CD8-positive, alpha-beta memory T cell (primary cell): ENCODE measurements around the gene IER5L. TPM values are rescaled to one million over a fixed set of nuclear protein-coding genes. Genes with fewer than 3 reads are reported as not detected.
"Not testable (repeated sequence)": the region's sequence is repeated elsewhere in the genome, so short reads cannot be mapped to it uniquely, and the experiment has no call there.

Source experiments
- CTCF ChIA-PET: fragments of 350-600 bp; sonication (Branson Sonifier 250); formaldehyde crosslinking; loops from one replicate; lab custom pipeline; 2021; ENCODE audit warnings: antibody characterized with exemption; lab: Charles Lee
- POLR2A ChIA-PET: fragments of 350-600 bp; sonication (Branson Sonifier 250); formaldehyde crosslinking; loops from one replicate; lab custom pipeline; 2021; ENCODE audit warnings: antibody characterized with exemption; lab: Charles Lee
- DNase-seq, 5 donors: peaks; one replicate each; pipeline versions ENCODE4 v3.0.0 to v3.0.0-alpha.2; 2020 to 2022; ENCODE audit warnings: mixed read lengths in 1 of 5
- H3K27ac ChIP-seq: one replicate; pipeline ENCODE4 v1.7.0; 2013; ENCODE audit warnings: low read depth, mild to moderate bottlenecking, low read length, moderate library complexity
- H3K27me3 ChIP-seq: 2 replicates; pipeline ENCODE4 v1.7.0; 2013; ENCODE audit warnings: low read length, mild to moderate bottlenecking; ENCODE audit not compliant: insufficient read depth, poor library complexity, severe bottlenecking
- H3K36me3 ChIP-seq: 2 replicates; pipeline ENCODE4 v1.7.0; 2013; ENCODE audit warnings: mild to moderate bottlenecking, low read length, moderate library complexity; ENCODE audit not compliant: insufficient read depth
- H3K4me1 ChIP-seq: 2 replicates; pipeline ENCODE4 v1.7.0; 2013; ENCODE audit warnings: mild to moderate bottlenecking, low read length, moderate library complexity; ENCODE audit not compliant: insufficient read depth
- H3K4me3 ChIP-seq: 2 replicates; pipeline ENCODE4 v1.7.0; 2013; ENCODE audit warnings: mild to moderate bottlenecking, low read length
- H3K9me3 ChIP-seq: 2 replicates; pipeline ENCODE4 v1.7.0; 2013; ENCODE audit warnings: mild to moderate bottlenecking, low read length
- H3K27ac Mint-ChIP-seq, 8 donors: one replicate each; pipeline ENCODE4 v1.8.0; 2020 to 2021; ENCODE audit warnings: mixed read lengths in 8 of 8, mild to moderate bottlenecking in 6 of 8, inconsistent platforms in 3 of 8, moderate library complexity in 3 of 8
- H3K27me3 Mint-ChIP-seq, 2 donors: one replicate each; pipeline ENCODE4 v1.8.0; 2020 to 2021; ENCODE audit warnings: mixed read lengths in 2 of 2, mild to moderate bottlenecking in 1 of 2, moderate library complexity in 1 of 2
- H3K36me3 Mint-ChIP-seq, 3 donors: one replicate each; pipeline ENCODE4 v1.8.0; 2020 to 2021; ENCODE audit warnings: mixed read lengths in 3 of 3, inconsistent platforms in 1 of 3, mild to moderate bottlenecking in 1 of 3
- H3K4me1 Mint-ChIP-seq, 3 donors: one replicate each; pipeline ENCODE4 v1.8.0; 2020 to 2021; ENCODE audit warnings: mixed read lengths in 3 of 3, inconsistent platforms in 1 of 3, mild to moderate bottlenecking in 1 of 3
- H3K4me3 Mint-ChIP-seq, 7 donors: one replicate each; pipeline ENCODE4 v1.8.0; 2020 to 2021; ENCODE audit warnings: mixed read lengths in 7 of 7, mild to moderate bottlenecking in 6 of 7, moderate library complexity in 4 of 7, inconsistent platforms in 2 of 7
- H3K9me3 Mint-ChIP-seq, 5 donors: one replicate each; pipeline ENCODE4 v1.8.0; 2020 to 2022; ENCODE audit warnings: mixed read lengths in 5 of 5, mild to moderate bottlenecking in 3 of 5, moderate library complexity in 2 of 5, inconsistent platforms in 1 of 5
- polyA plus RNA-seq: library from polyadenylated mRNA; unstranded; fragments of 300-500 nt; fragmentation: Illumina TruSeq; gene quantifications from one replicate; pipeline ENCODE4 v1.2.3, GENCODE V29; 2021
- total RNA-seq, 2 experiments: library from RNA; stranded (reverse); gene quantifications; one replicate each; pipeline ENCODE4 v1.2.3, GENCODE V29; 2021

Gene IER5L
- total and polyA plus RNA-seq, 3 experiments from 2014 or later: 0.16 to 3.0 (median 2.8) TPM

DNA sequence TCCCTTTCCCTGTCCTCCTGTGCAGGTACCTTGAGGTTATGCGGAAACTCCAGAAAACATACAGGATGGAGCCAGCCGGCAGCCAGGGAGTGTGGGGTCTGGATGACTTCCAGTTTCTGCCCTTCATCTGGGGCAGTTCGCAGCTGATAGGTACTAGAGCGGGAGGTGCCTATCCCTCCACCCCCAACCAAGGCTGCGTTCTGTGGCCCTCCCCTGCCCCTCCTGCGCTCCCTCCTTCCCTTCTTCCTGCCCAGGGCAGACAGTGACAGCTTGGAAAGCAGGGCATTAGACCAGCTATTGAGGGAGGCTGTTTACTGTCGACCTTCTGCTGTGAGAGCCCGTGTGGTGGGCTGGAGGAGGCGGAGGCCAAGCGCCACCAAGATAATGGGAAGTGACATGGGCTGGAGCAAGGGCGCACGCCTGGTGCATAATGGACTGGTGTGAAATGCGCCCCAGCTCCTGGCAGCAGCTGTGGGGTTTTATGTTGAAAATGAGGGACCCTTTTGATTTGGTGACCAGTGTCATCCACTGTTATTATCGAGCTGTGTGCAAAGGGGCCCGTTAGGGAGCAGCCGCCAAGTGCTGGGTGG, 41.5 kb downstream of the IER5L start:
- no peak for DNase-seq
- Mint-ChIP-seq H3K9me3 (no peaks in the 10 kb centered on the region), H3K27me3 (no peaks in the 10 kb centered on the region), H3K27ac (no peak overlapping the region), H3K4me3 (no peak overlapping the region), H3K4me1 (peaks cover 22 to 30% (median 27%) of the 10 kb centered on the region in 3 donors), H3K36me3 (peaks cover 0 to 55% (median 8%) of the 10 kb centered on the region in 3 donors)
- CTCF ChIA-PET: interaction anchor here (0.5 to 7.1 kb wide), 5 partner anchors 9 to 488 kb away, joined by 3 to 70 read pairs (median 7); partner anchors contain the start of genes C9orf50 and NTMT1
- H3K9me3 ChIP-seq: no peaks in the 10 kb centered on the region
- H3K4me3 ChIP-seq: no peak overlapping the region
- no peak overlapping the region for H3K27ac ChIP-seq
- POLR2A ChIA-PET: no interaction called here
- H3K4me1 ChIP-seq: peaks cover 21% of the 10 kb centered on the region
- no peaks in the 10 kb centered on the region for H3K27me3 ChIP-seq
- H3K36me3 ChIP-seq: peaks cover 12% of the 10 kb centered on the region

DNA sequence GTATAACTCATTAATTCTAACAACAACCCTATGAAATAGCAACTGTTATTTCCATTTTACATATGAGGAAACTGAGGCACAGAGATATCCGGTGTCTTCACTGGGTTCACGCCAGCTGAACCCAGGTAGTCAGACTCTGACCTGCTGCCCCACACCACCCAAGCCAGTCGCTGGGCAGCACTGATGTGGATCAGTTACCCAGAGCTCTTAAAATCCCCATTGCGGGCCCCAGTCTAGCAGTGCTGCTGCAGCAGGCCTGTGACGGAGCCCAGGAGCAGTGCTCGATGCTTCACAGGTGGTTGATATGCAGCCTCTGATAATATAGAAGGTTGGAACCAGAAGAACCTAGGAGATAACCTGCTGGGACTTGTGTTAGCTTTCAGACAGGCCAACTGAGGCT, 42.6 kb downstream of the IER5L start:
- no peak overlapping the region for H3K27ac ChIP-seq

DNA sequence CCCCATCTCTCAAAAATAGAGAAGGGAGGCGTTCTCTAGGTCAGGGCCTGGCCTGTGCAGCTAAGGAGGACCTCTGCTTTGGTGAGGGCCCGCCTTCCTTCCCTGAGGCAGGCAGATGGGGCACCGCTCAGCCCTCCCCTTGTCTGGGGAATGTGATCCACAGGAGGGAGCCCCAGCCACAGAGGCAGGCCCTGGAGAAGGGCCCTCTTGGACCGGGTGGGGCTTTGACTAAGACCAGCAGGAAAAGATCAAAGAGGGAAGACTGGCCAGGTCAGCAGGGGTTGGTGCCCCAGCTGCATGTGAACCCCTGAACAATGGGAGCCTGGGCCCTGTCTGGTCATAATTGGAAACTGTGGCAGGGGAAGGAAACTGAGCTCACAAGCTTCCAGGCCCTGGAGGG, 45.0 kb downstream of the IER5L start:
- H3K4me1 ChIP-seq: peaks cover 5% of the 10 kb centered on the region
- POLR2A ChIA-PET: no interaction called here

More for the DNA sequence above, 42.6 kb downstream of the IER5L start:
- Histone ChIP-seq H3K4me1 (peaks cover 16% of the 10 kb centered on the region), H3K27me3 (no peaks in the 10 kb centered on the region), H3K4me3 (no peak overlapping the region), H3K9me3 (no peaks in the 10 kb centered on the region), H3K36me3 (peaks cover 17% of the 10 kb centered on the region)
- ChIA-PET CTCF (interaction anchor here (1.0 to 7.1 kb wide), 3 partner anchors 7 to 489 kb away, joined by 4 to 54 read pairs (median 13); partner anchors contain the start of gene NTMT1), POLR2A (no interaction called here)
- Mint-ChIP-seq H3K36me3 (peaks cover 0 to 66% (median 11%) of the 10 kb centered on the region in 3 donors), H3K27ac (no peak overlapping the region), H3K4me3 (no peak overlapping the region), H3K4me1 (peaks cover 16 to 22% (median 20%) of the 10 kb centered on the region in 3 donors), H3K9me3 (no peaks in the 10 kb centered on the region), H3K27me3 (no peaks in the 10 kb centered on the region)
- no peak for DNase-seq

GRCh38 chr9:129131300-129132145, 46.5 kb downstream of the IER5L start:
- Mint-ChIP-seq H3K27me3 (no peaks in the 10 kb centered on the region), H3K9me3 (no peaks in the 10 kb centered on the region), H3K36me3 (peaks cover 0 to 74% (median 15%) of the 10 kb centered on the region in 3 donors), H3K4me1 (peaks cover 5 to 6% (median 6%) of the 10 kb centered on the region in 3 donors), H3K27ac (peak overlapping the region in 5 of 8 donors; percentile 32 to 87 (median 63)), H3K4me3 (peak overlapping the region in 1 of 7 donors; percentile 13)
- H3K27ac ChIP-seq: no peak overlapping the region
- no peaks in the 10 kb centered on the region for H3K27me3 ChIP-seq
- DNase-seq: peak; percentile 75 to 87 (median 77)
- no peaks in the 10 kb centered on the region for H3K9me3 ChIP-seq
- ChIA-PET POLR2A (interaction anchor here (0.7 to 1.3 kb wide), 4 partner anchors 19 to 480 kb away, joined by 3 to 4 read pairs (median 4); no protein-coding TSS in a partner anchor), CTCF (interaction anchor here (0.5 to 7.1 kb wide), 51 partner anchors 8 to 908 kb away, joined by 3 to 54 read pairs (median 5); partner anchors contain the start of genes ASB6, C9orf50, CRAT and DOLPP1)
- H3K36me3 ChIP-seq: peaks cover 27% of the 10 kb centered on the region
- H3K4me1 ChIP-seq: peaks cover 5% of the 10 kb centered on the region
- no peak overlapping the region for H3K4me3 ChIP-seq

More for the DNA sequence above, 45.0 kb downstream of the IER5L start:
- CTCF ChIA-PET: interaction anchor here (1.1 to 7.1 kb wide), 3 partner anchors 10 to 492 kb away, joined by 3 to 54 read pairs (median 13); partner anchors contain the start of gene NTMT1
- H3K9me3 Mint-ChIP-seq: no peaks in the 10 kb centered on the region
- peaks cover 0 to 75% (median 15%) of the 10 kb centered on the region in 3 donors for H3K36me3 Mint-ChIP-seq
- H3K27me3 Mint-ChIP-seq: no peaks in the 10 kb centered on the region
- peaks cover 5 to 6% (median 6%) of the 10 kb centered on the region in 3 donors for H3K4me1 Mint-ChIP-seq
- Histone ChIP-seq H3K9me3 (no peaks in the 10 kb centered on the region), H3K4me3 (no peak overlapping the region), H3K27me3 (no peaks in the 10 kb centered on the region), H3K36me3 (peaks cover 19% of the 10 kb centered on the region), H3K27ac (no peak overlapping the region)
- H3K27ac Mint-ChIP-seq: no peak overlapping the region
- no peak for DNase-seq
- no peak overlapping the region for H3K4me3 Mint-ChIP-seq

DNA sequence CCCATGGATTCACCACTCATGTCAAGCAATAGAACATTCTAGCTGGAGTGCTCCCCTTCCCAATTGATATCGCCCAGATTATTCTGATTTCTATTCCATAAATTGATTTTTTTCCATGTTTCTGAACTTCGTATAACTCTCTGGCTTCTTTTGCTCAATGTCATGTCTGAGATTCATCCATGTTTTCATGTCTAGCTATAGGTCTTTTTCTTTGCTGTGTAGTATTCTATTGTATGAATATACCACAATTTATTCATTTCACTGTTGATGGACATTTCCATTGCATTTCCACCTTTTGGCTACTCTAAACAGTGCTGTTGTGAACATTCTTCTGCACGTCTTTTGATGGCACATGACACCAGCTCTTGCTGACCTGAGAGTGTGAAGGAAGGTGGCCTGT, 47.3 kb downstream of the IER5L start:
- peaks cover 0 to 72% (median 15%) of the 10 kb centered on the region in 3 donors for H3K36me3 Mint-ChIP-seq
- no peaks in the 10 kb centered on the region for H3K27me3 Mint-ChIP-seq
- H3K4me1 Mint-ChIP-seq: peaks cover 5 to 6% (median 6%) of the 10 kb centered on the region in 3 donors
- H3K36me3 ChIP-seq: peaks cover 27% of the 10 kb centered on the region
- POLR2A ChIA-PET: interaction anchor here (0.7 kb wide), 1 partner anchor 18 kb away, joined by 3 read pairs; no protein-coding TSS in a partner anchor
- H3K27ac Mint-ChIP-seq: peak overlapping the region in 1 of 8 donors; percentile 73
- DNase-seq: no peak
- H3K9me3 ChIP-seq: no peaks in the 10 kb centered on the region
- H3K4me3 Mint-ChIP-seq: no peak overlapping the region
- H3K27me3 ChIP-seq: no peaks in the 10 kb centered on the region
- no peak overlapping the region for H3K4me3 ChIP-seq
- H3K4me1 ChIP-seq: peaks cover 5% of the 10 kb centered on the region
- no peaks in the 10 kb centered on the region for H3K9me3 Mint-ChIP-seq
- no peak overlapping the region for H3K27ac ChIP-seq
- CTCF ChIA-PET: interaction anchor here (0.8 to 7.1 kb wide), 23 partner anchors 9 to 660 kb away, joined by 3 to 54 read pairs (median 7); partner anchors contain the start of genes ASB6, C9orf50, CRAT and NTMT1

- H3K4me3 ChIP-seq, H3K4me1 Mint-ChIP-seq, H3K9me3 ChIP-seq, H3K4me3 Mint-ChIP-seq, DNase-seq, H3K27ac ChIP-seq, H3K27me3 ChIP-seq, H3K27me3 Mint-ChIP-seq, H3K4me1 ChIP-seq, H3K27ac Mint-ChIP-seq, H3K9me3 Mint-ChIP-seq: not testable (repeated sequence)
- ChIA-PET POLR2A (interaction anchor here (0.7 to 1.0 kb wide), 3 partner anchors 13 to 56 kb away, joined by 3 to 9 read pairs (median 3); no protein-coding TSS in a partner anchor), CTCF (interaction anchor here (0.9 to 7.1 kb wide), 15 partner anchors 9 to 660 kb away, joined by 3 to 54 read pairs (median 11); partner anchors contain the start of genes C9orf50 and NTMT1)
- H3K36me3 Mint-ChIP-seq: peaks cover 0 to 70% (median 15%) of the 10 kb centered on the region in 3 donors
- H3K36me3 ChIP-seq: peaks cover 27% of the 10 kb centered on the region
Observed at GRCh38 chr9:129130271-129130670, 47.8 kb downstream of the IER5L start.

DNA sequence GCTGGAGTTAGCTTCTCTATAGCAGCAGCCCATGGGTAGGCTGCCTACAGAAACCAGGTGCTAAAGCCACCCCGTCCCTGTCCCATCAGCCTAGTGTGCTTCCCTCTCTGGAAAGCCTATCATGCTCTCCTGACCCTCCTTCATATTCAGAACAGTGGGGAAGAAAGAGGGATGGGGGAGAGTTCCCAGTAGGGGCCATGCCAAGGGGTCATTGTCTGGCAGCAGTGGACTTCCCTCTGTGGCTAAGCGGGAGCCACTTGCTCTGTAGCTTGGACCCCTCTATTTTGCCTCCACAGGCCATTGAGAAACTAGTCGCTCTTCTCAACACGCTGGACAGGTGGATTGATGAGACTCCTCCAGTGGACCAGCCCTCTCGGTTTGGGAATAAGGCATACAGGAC, 49.4 kb downstream of the IER5L start:
- H3K27me3 Mint-ChIP-seq: no peaks in the 10 kb centered on the region
- H3K27ac Mint-ChIP-seq: no peak overlapping the region
- H3K9me3 Mint-ChIP-seq: no peaks in the 10 kb centered on the region
- peaks cover 6 to 7% (median 6%) of the 10 kb centered on the region in 3 donors for H3K4me1 Mint-ChIP-seq
- Histone ChIP-seq H3K9me3 (no peaks in the 10 kb centered on the region), H3K4me3 (no peak overlapping the region), H3K36me3 (peaks cover 23% of the 10 kb centered on the region), H3K27me3 (no peaks in the 10 kb centered on the region), H3K27ac (no peak overlapping the region), H3K4me1 (peaks cover 5% of the 10 kb centered on the region)
- H3K36me3 Mint-ChIP-seq: peaks cover 0 to 70% (median 17%) of the 10 kb centered on the region in 3 donors
- ChIA-PET CTCF (interaction anchor here (1.4 to 4.8 kb wide), 3 partner anchors 11 to 46 kb away, joined by 4 to 49 read pairs (median 39); no protein-coding TSS in a partner anchor), POLR2A (interaction anchor here (0.6 kb wide), 1 partner anchor 1016 kb away, joined by 3 read pairs; no protein-coding TSS in a partner anchor)
- no peak overlapping the region for H3K4me3 Mint-ChIP-seq
- DNase-seq: no peak
